ENCODE measurements around the gene ATG4D. TPM values are rescaled to one million over a fixed set of nuclear protein-coding genes. Genes with fewer than 3 reads are reported as not detected.
"Not testable (repeated sequence)": the region's sequence is repeated elsewhere in the genome, so short reads cannot be mapped to it uniquely, and the experiment has no call there.

The ATG4D gene
- total RNA-seq, 2 donors from 2014 or later: 41.6 to 50.2 TPM

- DNase-seq (no peak), ATAC-seq (no peak)
- intact Hi-C loops (cut with DNase I): no loop called here
Measured at GRCh38 chr19:10546817-10547216, 3.1 kb downstream of the ATG4D start.

- ATAC-seq: no peak
- intact Hi-C loops (cut with DNase I): no loop called here
- DNase-seq: no peak
Measured at GRCh38 chr19:10548746-10549276, 5.1 kb downstream of the ATG4D start.

- DNase-seq (no peak), ATAC-seq (no peak)
- intact Hi-C loops (cut with DNase I): no loop called here
Measured at GRCh38 chr19:10549733-10550132, 6.0 kb downstream of the ATG4D start.

- ATAC-seq (no peak), DNase-seq (no peak)
- intact Hi-C loops (cut with DNase I): no loop called here
Measured at GRCh38 chr19:10550336-10550735, 6.6 kb downstream of the ATG4D start.

- ATAC-seq; DNase-seq; intact Hi-C loops (cut with DNase I): not testable (repeated sequence)
Measured at GRCh38 chr19:10551006-10551405, 7.3 kb downstream of the ATG4D start.

GRCh38 chr19:10551698-10552301 is 8.1 kb downstream of the ATG4D start:
- intact Hi-C loops (cut with DNase I): no loop called here
- DNase-seq (no peak), ATAC-seq (no peak)

GRCh38 chr19:10552510-10553053 is 8.9 kb downstream of the ATG4D start:
- DNase-seq (no peak), ATAC-seq (peak in 1 of 2 donors; percentile 13)
- intact Hi-C loops (cut with DNase I): no loop called here

- ATAC-seq (peak in 1 of 2 donors; percentile 3), DNase-seq (no peak)
- intact Hi-C loops (cut with DNase I): no loop called here
Measured at GRCh38 chr19:10553087-10553667, 9.5 kb downstream of the ATG4D start.

- DNase-seq (no peak), ATAC-seq (peak; percentile 13 to 14)
- intact Hi-C loops (cut with DNase I): no loop called here
Measured at GRCh38 chr19:10553943-10554381, 10.3 kb downstream of the ATG4D start.

GRCh38 chr19:10554760-10555609 is 11.3 kb downstream of the ATG4D start:
- intact Hi-C loops (cut with DNase I): no loop called here
- no peak for DNase-seq
- ATAC-seq: no peak

GRCh38 chr19:10555610-10555973 is 11.9 kb downstream of the ATG4D start:
- intact Hi-C loops (cut with DNase I): no loop called here

GRCh38 chr19:10557603-10558197 is 14.0 kb downstream of the ATG4D start:
- intact Hi-C loops (cut with DNase I): no loop called here
- ATAC-seq (no peak), DNase-seq (no peak)

More at GRCh38 chr19:10555610-10555973, 11.9 kb downstream of the ATG4D start:
- ATAC-seq (no peak), DNase-seq (no peak)

- no peak for ATAC-seq
- intact Hi-C loops (cut with DNase I): loop anchor here in 1 of 2 donors (10.0 kb wide), 1 partner anchor 55 kb away; the partner anchor contains the start of gene KEAP1
Measured at GRCh38 chr19:10560154-10560553, 16.4 kb downstream of the ATG4D start.

GRCh38 chr19:10562609-10563008 is 18.9 kb downstream of the ATG4D start:
- intact Hi-C loops (cut with DNase I): loop anchor here in 1 of 2 donors (10.0 kb wide), 1 partner anchor 58 kb away; the partner anchor contains the start of gene KEAP1
- ATAC-seq: no peak
- no peak for DNase-seq

More at GRCh38 chr19:10560154-10560553, 16.4 kb downstream of the ATG4D start:
- no peak for DNase-seq

- intact Hi-C loops (cut with DNase I): loop anchor here in 1 of 2 donors (10.0 kb wide), 1 partner anchor 60 kb away; the partner anchor contains the start of gene KEAP1
- peak; percentile 64 for DNase-seq
Measured at GRCh38 chr19:10565028-10565566, 21.4 kb downstream of the ATG4D start.

GRCh38 chr19:10565567-10566407 is 22.1 kb downstream of the ATG4D start, which contains the start of gene KRI1:
Gene KRI1, minus strand, starts transcription at chr19:10566010. Its CDS starts 11 bp downstream, at chr19:10565999.
- DNase-seq: peak; percentile 99
- peak; percentile 87 to 88 for ATAC-seq
- intact Hi-C loops (cut with DNase I): loop anchor here in 1 of 2 donors (10.0 kb wide), 1 partner anchor 61 kb away; the partner anchor contains the start of gene KEAP1

More at GRCh38 chr19:10565028-10565566, 21.4 kb downstream of the ATG4D start:
- ATAC-seq: peak in 1 of 2 donors; percentile 4

- intact Hi-C loops (cut with DNase I): loop anchor here in 1 of 2 donors (10.0 kb wide), 1 partner anchor 62 kb away; the partner anchor contains the start of gene KEAP1
- ATAC-seq (no peak), DNase-seq (no peak)
Measured at GRCh38 chr19:10566408-10566657, 22.6 kb downstream of the ATG4D start.

All from left cardiac atrium (tissue), 4 donors.